NCI-H774 (cell line): ENCODE measurements around the gene TEDC2.
"Not testable (repeated sequence)": the region's sequence is repeated elsewhere in the genome, so short reads cannot be mapped to it uniquely, and the experiment has no call there.

Experiments
- DNase-seq: peaks from one replicate; lab custom pipeline; 2025; lab: John Stamatoyannopoulos, UW

Gene TEDC2

DNA sequence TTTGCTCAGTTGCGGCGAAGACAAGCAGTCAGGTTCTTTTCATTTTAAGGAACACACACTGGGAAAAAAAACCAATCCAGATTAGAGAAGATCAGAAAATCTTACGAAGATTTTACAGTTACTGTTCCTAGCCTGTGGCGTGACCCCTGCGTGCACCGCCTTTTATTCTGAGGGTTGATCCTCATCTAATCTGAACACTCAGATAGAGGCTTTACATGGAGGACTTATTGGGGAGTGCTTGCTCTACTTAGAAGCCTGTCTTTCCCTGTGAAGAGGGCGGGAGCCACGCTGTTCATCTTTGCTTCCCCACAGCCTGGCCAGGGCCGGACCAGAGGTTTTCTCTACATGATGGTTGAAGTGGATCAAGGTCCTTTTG lies 16.4 kb downstream of the TEDC2 start:
- no peak for DNase-seq

DNA sequence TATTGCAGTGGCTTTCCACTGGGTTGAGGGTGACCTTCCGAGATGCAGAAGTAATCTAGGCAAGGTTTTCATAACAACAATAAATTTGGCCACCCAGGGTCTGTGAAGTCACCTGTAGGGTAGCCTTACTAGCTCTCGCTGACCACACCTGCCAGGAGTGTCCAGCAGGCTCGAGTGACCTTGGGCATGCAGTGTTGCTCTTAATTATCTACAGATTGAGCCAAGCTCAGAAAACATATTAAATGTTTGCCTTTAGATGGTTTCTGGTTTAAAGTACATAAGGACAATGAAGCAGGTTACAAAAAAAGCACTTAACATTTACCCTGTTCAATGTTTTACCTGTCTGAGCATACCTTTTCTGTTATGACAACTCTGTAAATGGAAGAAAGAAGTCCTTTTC lies 16.8 kb downstream of the TEDC2 start:
- no peak for DNase-seq

- no peak for DNase-seq
These were observed 17.4 kb downstream of the TEDC2 start for GRCh38 chr16:2477327-2477726.

DNA sequence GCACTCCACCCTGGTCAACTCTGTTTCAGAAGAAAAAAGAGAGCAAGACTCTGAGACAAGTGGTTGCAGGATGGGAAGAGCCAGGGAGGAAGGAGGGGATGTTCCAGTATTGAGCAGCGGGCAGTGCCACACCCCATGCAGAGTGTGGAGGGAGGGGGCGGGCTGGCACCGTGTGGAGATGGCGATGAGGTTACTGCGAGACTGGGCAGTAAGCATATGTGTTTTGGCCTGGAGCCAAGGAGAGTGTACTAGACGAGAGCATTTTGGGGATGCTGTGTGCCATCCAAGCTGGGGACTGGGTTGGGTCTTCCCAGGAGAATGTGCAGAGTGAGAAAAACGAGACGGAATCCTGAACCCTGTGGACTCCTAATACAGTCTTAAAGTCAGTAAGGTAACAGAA lies 18.4 kb downstream of the TEDC2 start:
- DNase-seq, result no peak

DNA sequence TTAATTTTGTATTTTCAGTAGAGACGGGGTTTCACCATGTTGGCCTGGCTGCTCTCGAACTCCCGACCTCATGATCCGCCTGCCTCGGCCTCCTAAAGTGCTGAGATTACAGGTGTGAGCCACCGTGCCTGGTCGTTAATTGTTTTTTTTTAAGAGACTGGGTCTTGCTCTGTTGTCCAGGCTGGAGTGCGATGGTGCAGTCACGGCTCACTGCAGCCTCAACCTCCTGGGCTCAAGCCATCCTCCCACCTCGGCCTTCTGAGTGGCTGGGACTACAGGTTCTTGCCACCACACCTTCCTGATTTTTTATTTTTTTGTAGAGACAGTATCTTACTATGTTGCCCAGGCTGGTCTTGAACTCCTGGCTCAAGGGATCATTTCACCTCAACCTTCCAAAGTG lies 20.1 kb downstream of the TEDC2 start:
- DNase-seq, result not testable (repeated sequence)

DNA sequence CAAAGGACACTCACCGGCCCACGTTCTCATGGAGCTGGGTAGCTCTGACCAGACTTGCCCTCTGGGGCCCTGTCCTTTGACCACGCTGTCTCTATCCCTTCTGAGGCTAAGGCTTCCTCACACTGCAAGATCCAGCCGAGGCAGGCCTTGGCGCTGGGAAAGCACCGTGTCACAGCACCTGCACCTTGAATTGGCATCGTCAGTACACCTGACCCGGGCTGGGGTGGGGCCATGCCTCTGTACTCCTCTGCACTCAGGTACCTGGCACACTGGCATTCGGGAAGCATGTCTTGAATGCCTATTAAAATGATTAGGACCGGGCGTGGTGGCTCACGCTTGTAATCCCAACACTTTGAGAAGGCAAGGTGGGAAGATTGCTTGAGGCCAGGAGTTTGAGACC lies 21.0 kb downstream of the TEDC2 start:
- no peak for DNase-seq

- DNase-seq, result no peak
These were observed 21.8 kb downstream of the TEDC2 start for GRCh38 chr16:2481676-2482075.

- DNase-seq, result no peak
These were observed 22.3 kb downstream of the TEDC2 start for GRCh38 chr16:2482249-2482648.

DNA sequence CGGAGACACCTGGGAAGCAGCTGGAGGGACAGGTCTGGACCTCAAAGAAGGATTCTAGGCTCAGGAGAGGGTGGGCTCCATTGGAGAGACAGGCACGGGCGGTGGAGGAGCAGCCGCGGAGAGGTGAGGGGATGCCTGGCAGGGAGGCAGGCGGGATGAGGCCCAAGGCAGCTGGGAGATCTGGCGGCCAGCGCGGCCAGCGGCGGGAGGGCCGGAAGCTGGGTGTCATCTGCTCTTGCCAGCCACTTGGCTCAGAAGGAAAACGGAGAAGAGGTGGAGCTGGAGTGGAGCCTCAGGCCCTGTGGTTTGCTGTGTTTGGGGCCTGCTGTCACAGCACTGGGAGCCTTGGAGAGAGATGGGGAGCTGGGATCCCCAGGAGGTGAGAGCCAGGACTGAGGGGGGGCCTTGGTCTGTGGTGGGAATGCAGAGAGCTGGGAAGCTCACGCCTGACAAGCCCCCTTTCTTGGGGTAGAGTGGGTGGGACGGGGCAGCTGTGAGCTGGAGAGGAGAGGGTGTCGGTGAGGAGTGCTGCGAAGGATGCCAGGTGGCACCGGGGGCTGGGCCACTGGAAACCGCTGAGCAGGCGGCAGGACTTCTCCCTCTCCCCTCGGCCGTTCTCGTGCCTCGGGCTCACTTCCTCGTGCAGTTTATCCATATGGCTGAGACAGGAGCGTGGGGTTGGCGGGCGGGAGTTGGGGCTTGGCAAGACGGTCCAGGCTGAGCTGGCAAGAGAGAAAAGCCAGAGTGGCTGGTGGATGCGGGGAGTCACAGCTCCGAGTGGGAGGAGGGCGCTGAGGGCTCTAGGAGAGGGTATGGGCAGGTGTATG lies 23.0 kb downstream of the TEDC2 start:
- DNase-seq, result no peak

- DNase-seq, result no peak
These were observed 24.3 kb downstream of the TEDC2 start for GRCh38 chr16:2483939-2484897.

DNA sequence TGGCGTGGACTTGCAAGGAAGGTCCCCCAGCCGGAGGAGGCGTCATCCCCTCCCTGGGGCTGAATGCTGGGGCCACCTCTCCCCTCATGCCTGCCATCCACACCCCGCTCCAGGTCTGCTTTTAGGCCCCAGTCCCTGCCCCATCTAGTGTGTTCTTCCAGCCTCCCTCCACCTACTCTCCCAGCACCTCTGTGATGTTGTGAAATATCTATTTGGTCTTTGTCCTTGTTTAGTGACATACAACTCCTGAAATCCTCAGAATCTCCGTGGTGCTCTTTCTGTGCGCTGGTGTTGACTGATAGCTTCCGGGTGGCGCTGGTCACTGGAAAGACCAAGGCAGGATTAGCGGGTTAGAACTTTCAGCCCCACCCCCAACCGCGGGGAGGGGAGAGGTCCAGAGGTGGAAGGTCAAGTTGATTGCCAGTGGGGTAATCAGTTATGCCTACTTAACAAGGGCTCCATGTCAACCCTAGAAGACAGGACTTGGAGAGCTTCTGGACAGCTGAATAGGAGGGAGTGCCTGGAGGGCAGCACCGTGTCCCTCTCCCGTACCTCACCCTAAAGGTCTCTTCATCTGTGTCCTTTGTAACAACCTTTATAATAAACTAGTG lies 25.1 kb downstream of the TEDC2 start:
- no peak for DNase-seq

GRCh38 chr16:2485811-2486507 lies 26.1 kb downstream of the TEDC2 start:
- DNase-seq, result no peak

- no peak for DNase-seq
These were observed 27.0 kb downstream of the TEDC2 start for GRCh38 chr16:2486645-2487516.

DNA sequence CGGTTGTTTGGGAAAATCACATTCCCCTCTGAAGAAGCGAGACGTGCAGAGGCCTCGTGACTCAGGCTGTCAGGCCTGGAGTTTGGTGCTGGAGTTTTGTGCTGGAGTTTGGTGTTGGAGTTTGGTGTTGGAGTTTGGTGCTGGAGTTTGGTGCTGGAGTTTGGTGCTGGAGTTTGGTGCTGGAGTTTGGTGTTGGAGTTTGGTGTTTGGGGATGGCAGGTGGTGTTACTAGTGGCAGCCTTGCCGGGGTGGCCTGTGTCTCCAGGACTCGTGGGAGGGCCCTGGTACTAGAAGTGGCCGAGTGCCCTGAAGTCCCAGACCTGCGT lies 27.6 kb downstream of the TEDC2 start:
- no peak for DNase-seq

DNA sequence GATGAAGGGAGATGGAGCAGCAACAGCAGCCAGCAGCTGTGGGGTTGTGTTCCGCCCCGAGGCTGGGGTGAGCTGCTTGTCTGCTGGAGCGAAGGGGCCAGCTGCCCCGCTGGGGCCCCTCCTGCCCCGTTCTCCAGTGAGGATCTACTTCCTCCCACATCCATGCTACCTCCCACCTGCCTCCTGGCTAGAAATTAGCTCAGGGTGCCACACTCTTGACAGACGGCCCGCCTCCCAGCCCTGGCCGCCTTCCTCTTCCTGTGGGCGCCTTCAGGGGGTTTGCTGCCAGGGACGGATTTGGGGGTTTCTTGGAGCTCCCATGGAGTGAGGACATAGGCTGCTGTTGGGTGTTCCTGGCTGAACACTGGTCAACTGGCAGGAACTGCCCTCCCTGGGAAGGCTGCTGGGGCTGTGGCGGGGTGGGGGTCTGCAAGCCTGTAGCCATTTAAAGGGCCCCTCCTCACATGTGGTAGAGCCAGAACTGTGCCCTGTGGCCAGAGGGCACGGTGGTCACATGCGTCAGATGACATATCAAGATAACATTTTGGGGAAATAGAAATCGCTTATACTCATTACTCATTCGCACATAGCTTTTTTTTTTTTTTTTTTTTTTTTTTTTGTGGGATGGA lies 28.1 kb downstream of the TEDC2 start:
- DNase-seq, result no peak

GRCh38 chr16:2489581-2489980 lies 29.7 kb downstream of the TEDC2 start:
- DNase-seq, result no peak

DNA sequence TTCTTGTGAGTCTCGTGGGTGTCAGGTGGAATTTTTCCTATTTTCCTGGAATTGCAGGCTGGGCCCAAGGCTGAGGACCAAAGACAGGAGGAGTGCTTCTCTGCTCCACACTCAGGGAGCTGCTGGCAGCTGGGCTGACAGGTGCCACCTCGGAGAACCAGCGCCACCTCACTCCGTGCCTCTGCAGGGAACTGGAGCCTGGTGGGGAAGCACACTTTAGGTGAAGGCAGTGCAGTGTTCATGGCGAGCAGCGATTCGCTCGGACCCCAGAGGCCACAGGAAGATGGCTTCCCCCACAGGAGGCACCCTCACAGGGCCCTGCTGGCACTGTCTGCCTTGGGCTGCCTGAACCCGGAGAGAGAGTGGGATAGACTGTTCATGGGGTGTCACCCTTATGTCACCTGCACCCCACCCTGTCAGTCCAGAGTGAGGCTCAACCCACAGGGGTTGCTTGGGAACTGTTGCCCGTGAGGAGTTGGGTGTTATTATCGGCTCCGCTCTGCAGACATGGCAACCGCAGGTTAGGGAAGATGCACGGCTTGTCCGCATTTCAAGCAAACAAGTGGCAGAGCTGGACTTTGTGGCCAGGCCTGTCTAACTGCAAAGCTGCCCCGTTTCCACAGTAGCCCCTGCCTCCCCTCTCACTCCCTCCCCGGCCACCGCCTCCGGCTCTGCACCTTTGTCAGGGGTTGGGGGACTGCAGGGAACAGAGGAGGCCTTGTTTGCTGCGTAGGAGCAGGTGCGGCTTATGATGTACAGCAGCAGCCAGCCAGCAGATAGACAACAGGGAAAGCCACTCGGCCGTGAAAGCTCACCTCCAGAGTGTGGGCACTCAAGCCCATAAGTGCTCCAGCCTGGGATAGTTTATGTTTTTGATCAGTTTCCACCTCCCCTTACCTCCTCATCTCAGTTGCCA lies 30.5 kb downstream of the TEDC2 start:
- no peak for DNase-seq

DNA sequence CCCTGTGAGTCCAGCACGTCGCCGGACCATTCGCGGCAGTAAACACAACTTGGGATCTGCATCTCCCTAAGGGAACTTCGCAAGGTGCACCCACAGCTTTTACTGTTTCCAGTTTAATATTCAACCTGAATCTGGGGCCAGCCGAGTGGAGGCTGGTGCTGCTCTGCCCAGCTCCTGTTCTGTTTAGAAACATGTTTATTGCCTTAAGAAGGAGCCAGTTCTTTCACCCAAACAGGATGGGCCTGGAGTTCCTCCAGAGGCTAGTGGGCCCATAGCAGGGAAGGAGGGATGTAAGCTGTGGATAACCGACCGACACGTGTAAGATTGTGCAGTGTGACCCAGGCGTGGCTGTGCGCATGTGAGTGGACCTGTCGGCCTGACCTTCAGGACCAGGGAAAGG lies 32.4 kb downstream of the TEDC2 start:
- no peak for DNase-seq

DNA sequence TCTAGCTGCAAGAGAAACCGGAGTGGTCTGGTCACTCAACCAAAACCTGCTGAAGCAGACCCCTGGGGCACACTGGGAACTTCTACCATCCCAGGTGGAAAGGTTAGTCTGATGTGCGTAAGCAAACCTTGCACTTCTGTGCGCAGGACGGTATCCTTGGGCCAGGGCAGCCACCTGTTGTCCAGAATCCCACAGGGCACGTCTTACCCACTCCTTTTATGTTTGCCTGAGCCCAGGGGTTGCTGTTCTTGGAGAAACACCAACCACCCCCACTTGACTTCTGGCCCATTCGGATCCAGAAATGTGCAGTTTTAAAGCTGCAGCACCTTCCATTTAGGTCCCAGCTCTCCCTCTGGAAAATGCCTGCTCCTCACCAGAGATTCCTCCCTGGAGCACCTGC lies 33.7 kb downstream of the TEDC2 start:
- no peak for DNase-seq

- no peak for DNase-seq
These were observed 34.7 kb downstream of the TEDC2 start for GRCh38 chr16:2494616-2495015.
